Stomach smooth muscle (tissue), 2 donors: ENCODE measurements around the gene ATP11A.

Experiments
- H3K27ac ChIP-seq: one replicate; pipeline ENCODE4 v1.7.0; 2013; ENCODE audit warnings: mild to moderate bottlenecking, low read length, inconsistent platforms
- H3K27me3 ChIP-seq, 2 donors: one replicate each; pipeline ENCODE4 v1.7.0; 2013; ENCODE audit warnings: low read length in 2 of 2; ENCODE audit not compliant: insufficient read depth in 2 of 2, control insufficient read depth in 1 of 2
- H3K36me3 ChIP-seq, 2 donors: one replicate each; pipeline ENCODE4 v1.7.0; 2013; ENCODE audit warnings: low read length in 2 of 2; ENCODE audit not compliant: control insufficient read depth in 2 of 2, insufficient read depth in 2 of 2
- H3K4me1 ChIP-seq: one replicate; pipeline ENCODE4 v1.7.0; 2013; ENCODE audit warnings: low read length; ENCODE audit not compliant: control insufficient read depth, insufficient read depth
- H3K4me3 ChIP-seq, 2 donors: one replicate each; pipeline ENCODE4 v1.7.0; 2013; ENCODE audit warnings: low read length in 2 of 2
- H3K9ac ChIP-seq, 2 donors: one replicate each; pipeline ENCODE4 v1.7.0; 2013; ENCODE audit warnings: low read length in 2 of 2, mild to moderate bottlenecking in 1 of 2
- H3K9me3 ChIP-seq, 2 donors: one replicate each; pipeline ENCODE4 v1.7.0; 2013; ENCODE audit warnings: low read length in 2 of 2; ENCODE audit not compliant: control insufficient read depth in 2 of 2
- donor health status: healthy.
- donor health status: Pancreatic carcinoma.

ATP11A gene

GRCh38 chr13:112728375-112729126 is 38.7 kb downstream of the ATP11A start:
- Histone ChIP-seq H3K9me3 (no peaks in the 10 kb centered on the region), H3K36me3 (no peaks in the 10 kb centered on the region), H3K27me3 (no peaks in the 10 kb centered on the region), H3K27ac (no peak overlapping the region), H3K9ac (no peak overlapping the region), H3K4me3 (no peak overlapping the region), H3K4me1 (peaks cover 18% of the 10 kb centered on the region)

- Histone ChIP-seq H3K9ac (no peak overlapping the region), H3K36me3 (no peaks in the 10 kb centered on the region), H3K4me1 (peaks cover 18% of the 10 kb centered on the region), H3K9me3 (no peaks in the 10 kb centered on the region), H3K27ac (peak overlapping the region; percentile 31), H3K27me3 (no peaks in the 10 kb centered on the region), H3K4me3 (no peak overlapping the region)
Measured at GRCh38 chr13:112729408-112729807, 39.6 kb downstream of the ATP11A start.

- Histone ChIP-seq H3K36me3 (no peaks in the 10 kb centered on the region), H3K9me3 (no peaks in the 10 kb centered on the region), H3K4me1 (peaks cover 18% of the 10 kb centered on the region), H3K4me3 (no peak overlapping the region), H3K9ac (no peak overlapping the region), H3K27me3 (no peaks in the 10 kb centered on the region), H3K27ac (peak overlapping the region; percentile 31)
Measured at GRCh38 chr13:112730157-112730671, 40.4 kb downstream of the ATP11A start.

DNA sequence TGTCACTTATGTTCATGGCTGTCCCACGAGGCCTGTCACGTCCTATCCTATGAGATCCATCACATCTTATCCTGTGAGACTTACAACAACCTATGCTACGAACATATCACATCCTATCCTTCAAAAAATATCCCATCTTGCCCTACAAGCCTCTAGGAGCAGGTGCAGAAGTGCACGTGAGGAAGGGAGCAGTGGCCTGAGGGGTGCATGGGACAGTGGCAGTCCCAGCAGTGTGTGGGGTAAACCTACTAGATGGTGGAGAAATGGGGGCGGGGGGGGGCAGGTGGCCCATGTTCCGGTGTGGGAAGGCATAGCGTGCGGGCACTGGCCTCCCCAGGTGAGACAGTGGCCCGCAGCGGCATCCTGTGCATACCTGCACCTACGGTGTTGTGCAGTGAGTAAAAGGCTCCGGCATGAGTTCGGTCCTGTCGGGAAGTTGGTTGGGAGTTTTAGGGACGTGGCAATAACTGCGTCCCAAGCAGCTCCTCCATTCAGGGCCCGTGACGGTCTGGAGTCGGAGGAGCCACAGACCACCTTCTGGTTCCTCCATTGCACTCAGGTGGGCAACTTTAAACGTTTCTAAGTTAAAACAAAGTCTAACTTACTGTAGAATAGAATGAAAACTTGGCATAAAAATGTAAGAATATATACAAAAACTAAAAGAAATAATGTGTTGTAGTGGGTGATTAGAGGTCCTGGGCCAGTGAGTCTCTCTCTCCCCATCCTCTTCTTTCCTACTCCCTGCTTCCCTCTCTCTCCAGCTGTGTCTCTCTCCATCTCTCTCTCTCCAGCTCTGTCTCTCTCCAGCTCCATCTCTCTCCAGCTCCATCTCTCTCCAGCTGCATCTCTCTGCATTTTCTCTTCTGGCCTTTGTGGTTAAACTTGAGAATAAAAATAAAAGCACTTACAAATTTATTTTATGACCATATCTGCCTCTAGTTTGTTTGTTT is 42.1 kb downstream of the ATP11A start:
- Histone ChIP-seq H3K27me3 (no peaks in the 10 kb centered on the region), H3K4me3 (no peak overlapping the region), H3K36me3 (no peaks in the 10 kb centered on the region), H3K9me3 (no peaks in the 10 kb centered on the region), H3K9ac (no peak overlapping the region), H3K4me1 (peaks cover 10% of the 10 kb centered on the region), H3K27ac (no peak overlapping the region)

GRCh38 chr13:112732679-112733078 is 42.8 kb downstream of the ATP11A start:
- Histone ChIP-seq H3K4me3 (no peak overlapping the region), H3K27me3 (no peaks in the 10 kb centered on the region), H3K9ac (no peak overlapping the region), H3K9me3 (no peaks in the 10 kb centered on the region), H3K27ac (no peak overlapping the region), H3K36me3 (no peaks in the 10 kb centered on the region), H3K4me1 (peaks cover 10% of the 10 kb centered on the region)

GRCh38 chr13:112733112-112733511 is 43.3 kb downstream of the ATP11A start:
- Histone ChIP-seq H3K9me3 (no peaks in the 10 kb centered on the region), H3K9ac (no peak overlapping the region), H3K27ac (no peak overlapping the region), H3K4me1 (peaks cover 10% of the 10 kb centered on the region), H3K27me3 (no peaks in the 10 kb centered on the region), H3K36me3 (no peaks in the 10 kb centered on the region), H3K4me3 (no peak overlapping the region)

GRCh38 chr13:112733661-112734379 is 44.0 kb downstream of the ATP11A start:
- Histone ChIP-seq H3K9me3 (no peaks in the 10 kb centered on the region), H3K36me3 (no peaks in the 10 kb centered on the region), H3K27me3 (no peaks in the 10 kb centered on the region), H3K27ac (no peak overlapping the region), H3K4me3 (no peak overlapping the region), H3K4me1 (peaks cover 10% of the 10 kb centered on the region), H3K9ac (no peak overlapping the region)

DNA sequence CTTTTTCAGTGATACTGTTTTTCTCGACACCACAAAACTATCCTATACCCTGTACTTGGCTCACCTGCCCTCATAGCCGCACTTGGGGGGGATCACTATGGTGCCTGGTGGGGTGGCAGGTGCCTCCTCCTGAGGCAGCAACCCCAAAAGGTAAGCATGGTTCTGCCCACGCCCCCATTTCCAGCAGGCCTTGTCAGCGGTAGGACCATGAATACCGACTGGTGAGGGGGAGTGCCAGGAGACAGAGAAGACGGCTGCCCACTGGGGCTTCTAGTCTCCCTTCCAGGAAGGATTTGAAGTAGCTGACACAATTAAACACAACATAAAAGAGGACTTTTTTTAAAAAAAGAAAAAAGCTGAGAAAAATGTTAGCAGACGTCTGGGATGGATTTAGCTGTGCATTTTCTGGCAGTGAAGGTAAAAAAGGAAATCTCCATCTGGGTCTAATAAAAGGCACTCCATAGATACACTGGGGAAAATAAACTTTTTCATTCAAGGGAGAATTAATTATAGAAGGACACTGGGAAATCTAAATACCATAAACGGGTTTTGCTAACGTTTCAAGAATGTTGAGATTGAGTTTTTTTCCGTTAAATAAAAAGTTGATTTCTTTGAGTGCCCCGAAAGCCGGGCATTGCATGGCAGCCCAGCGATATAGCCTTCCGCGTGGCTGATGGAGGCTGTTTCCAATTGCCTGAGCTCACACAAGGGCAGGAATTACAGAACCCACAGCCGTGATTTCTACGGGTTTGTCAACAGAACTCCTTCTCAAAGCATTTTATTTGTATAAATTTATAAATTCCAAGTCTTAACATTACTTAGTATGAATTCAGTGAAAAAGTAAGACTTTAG is 45.1 kb downstream of the ATP11A start:
- Histone ChIP-seq H3K9ac (no peak overlapping the region), H3K4me3 (no peak overlapping the region), H3K4me1 (peaks cover 2% of the 10 kb centered on the region), H3K27ac (no peak overlapping the region), H3K9me3 (no peaks in the 10 kb centered on the region), H3K36me3 (no peaks in the 10 kb centered on the region), H3K27me3 (no peaks in the 10 kb centered on the region)

GRCh38 chr13:112735791-112736190 is 46.0 kb downstream of the ATP11A start:
- Histone ChIP-seq H3K9me3 (no peaks in the 10 kb centered on the region), H3K9ac (no peak overlapping the region), H3K36me3 (no peaks in the 10 kb centered on the region), H3K27ac (no peak overlapping the region), H3K4me3 (no peak overlapping the region), H3K27me3 (no peaks in the 10 kb centered on the region), H3K4me1 (no peaks in the 10 kb centered on the region)

DNA sequence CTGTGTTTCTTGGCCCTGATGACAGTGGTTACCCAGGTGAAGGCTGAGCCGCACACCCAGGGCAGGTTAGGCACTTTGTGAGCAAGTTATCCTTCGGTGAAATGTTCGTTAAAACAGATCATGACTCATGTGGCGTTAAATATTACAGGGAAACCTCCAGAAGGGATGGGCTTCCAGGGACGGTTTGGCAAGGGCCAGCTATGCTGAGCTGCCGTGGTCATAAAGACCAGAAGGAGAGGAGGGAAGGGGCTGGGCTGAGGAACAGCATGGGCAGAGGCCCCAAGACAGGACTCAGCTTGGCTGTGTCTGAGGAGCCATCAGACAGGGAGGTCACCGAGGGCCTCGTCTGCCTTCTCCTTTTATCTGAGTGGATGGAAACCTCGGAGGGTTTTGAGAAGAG is 47.5 kb downstream of the ATP11A start:
- no peaks in the 10 kb centered on the region for H3K4me1 ChIP-seq

More for the DNA sequence above, 47.5 kb downstream of the ATP11A start:
- H3K27me3 ChIP-seq = no peaks in the 10 kb centered on the region
- no peaks in the 10 kb centered on the region for H3K9me3 ChIP-seq
- H3K9ac ChIP-seq = no peak overlapping the region
- H3K4me3 ChIP-seq = no peak overlapping the region
- H3K36me3 ChIP-seq = no peaks in the 10 kb centered on the region
- H3K27ac ChIP-seq = no peak overlapping the region
